GM21737 (cell line): ENCODE results near the gene KCNMB2.
"Not testable (repeated sequence)": the region's sequence is repeated elsewhere in the genome, so short reads cannot be mapped to it uniquely, and the experiment has no call there.

Experiments used
- ATAC-seq: cut with Tn5 transposase; IDR thresholded peaks from one replicate; pipeline ENCODE4 v1.9.1; 2021; ENCODE audit warnings: mild to moderate bottlenecking, moderate library complexity; ENCODE audit not compliant: unreplicated experiment

Gene KCNMB2

GRCh38 chr3:178686826-178687225 lies 150.6 kb downstream of the KCNMB2 start:
- ATAC-seq, result no peak

- no peak for ATAC-seq
Observed at GRCh38 chr3:178690571-178690970, 154.3 kb downstream of the KCNMB2 start.

- ATAC-seq, result no peak
Observed at GRCh38 chr3:178699364-178699763, 163.1 kb downstream of the KCNMB2 start.

- no peak for ATAC-seq
Observed at GRCh38 chr3:178699810-178700209, 163.6 kb downstream of the KCNMB2 start.

GRCh38 chr3:178703268-178703975 lies 167.2 kb downstream of the KCNMB2 start:
- no peak for ATAC-seq

GRCh38 chr3:178705925-178706324 lies 169.7 kb downstream of the KCNMB2 start:
- ATAC-seq, result no peak

- no peak for ATAC-seq
Observed at GRCh38 chr3:178706411-178706810, 170.2 kb downstream of the KCNMB2 start.

GRCh38 chr3:178707311-178708031 lies 171.2 kb downstream of the KCNMB2 start:
- ATAC-seq, result no peak

GRCh38 chr3:178709051-178709450 lies 172.8 kb downstream of the KCNMB2 start:
- ATAC-seq, result no peak

GRCh38 chr3:178711753-178712152 lies 175.5 kb downstream of the KCNMB2 start:
- no peak for ATAC-seq

- no peak for ATAC-seq
Observed at GRCh38 chr3:178712247-178712646, 176.0 kb downstream of the KCNMB2 start.

- no peak for ATAC-seq
Observed at GRCh38 chr3:178714925-178715832, 178.9 kb downstream of the KCNMB2 start.

GRCh38 chr3:178718995-178719635 lies 182.9 kb downstream of the KCNMB2 start:
- no peak for ATAC-seq

- ATAC-seq, result no peak
Observed at GRCh38 chr3:178732824-178733223, 196.6 kb downstream of the KCNMB2 start.

GRCh38 chr3:178735032-178735674 lies 198.9 kb downstream of the KCNMB2 start:
- ATAC-seq, result no peak

GRCh38 chr3:178736300-178736699 lies 200.1 kb downstream of the KCNMB2 start:
- no peak for ATAC-seq

GRCh38 chr3:178739720-178740119 lies 203.5 kb downstream of the KCNMB2 start:
- ATAC-seq, result no peak

- ATAC-seq, result no peak
Observed at GRCh38 chr3:178741020-178741419, 204.8 kb downstream of the KCNMB2 start.

GRCh38 chr3:178743297-178743696 lies 207.1 kb downstream of the KCNMB2 start:
- ATAC-seq, result no peak

- not testable (repeated sequence) for ATAC-seq
Observed at GRCh38 chr3:178745861-178746655, 209.8 kb downstream of the KCNMB2 start.
